NCI-H524 treated with DMSO at 0.1 percent for 48 hours (cell line): ENCODE results near the gene SUGCT.
"Not testable (repeated sequence)": the region's sequence is repeated elsewhere in the genome, so short reads cannot be mapped to it uniquely, and the experiment has no call there.

Experiments
- DNase-seq: peaks from one replicate; lab custom pipeline; 2025; lab: John Stamatoyannopoulos, UW

SUGCT gene

GRCh38 chr7:40267583-40267982 lies 132.8 kb downstream of the SUGCT start:
- no peak for DNase-seq

- DNase-seq = not testable (repeated sequence)
Observed at GRCh38 chr7:40268810-40269209, 134.0 kb downstream of the SUGCT start.

- DNase-seq = no peak
Observed at GRCh38 chr7:40276061-40276460, 141.3 kb downstream of the SUGCT start.

- DNase-seq = no peak
Observed at GRCh38 chr7:40279991-40280390, 145.2 kb downstream of the SUGCT start.

GRCh38 chr7:40282858-40283257 lies 148.1 kb downstream of the SUGCT start:
- no peak for DNase-seq

GRCh38 chr7:40283391-40283790 lies 148.6 kb downstream of the SUGCT start:
- DNase-seq = no peak

- DNase-seq = no peak
Observed at GRCh38 chr7:40288827-40289226, 154.0 kb downstream of the SUGCT start.

GRCh38 chr7:40297741-40298311 lies 163.0 kb downstream of the SUGCT start:
- DNase-seq = no peak

GRCh38 chr7:40298421-40298820 lies 163.6 kb downstream of the SUGCT start:
- DNase-seq = no peak

GRCh38 chr7:40299097-40299496 lies 164.3 kb downstream of the SUGCT start:
- DNase-seq = no peak

GRCh38 chr7:40300146-40300670 lies 165.4 kb downstream of the SUGCT start:
- DNase-seq = no peak

GRCh38 chr7:40301486-40302068 lies 166.8 kb downstream of the SUGCT start:
- no peak for DNase-seq

- no peak for DNase-seq
Observed at GRCh38 chr7:40303996-40304395, 169.2 kb downstream of the SUGCT start.

GRCh38 chr7:40305229-40305628 lies 170.4 kb downstream of the SUGCT start:
- DNase-seq = no peak

GRCh38 chr7:40306025-40306424 lies 171.2 kb downstream of the SUGCT start:
- no peak for DNase-seq

- DNase-seq = no peak
Observed at GRCh38 chr7:40306596-40306995, 171.8 kb downstream of the SUGCT start.

GRCh38 chr7:40310258-40310657 lies 175.5 kb downstream of the SUGCT start:
- no peak for DNase-seq

GRCh38 chr7:40311307-40311706 lies 176.5 kb downstream of the SUGCT start:
- DNase-seq = no peak

- DNase-seq = no peak
Observed at GRCh38 chr7:40315277-40315676, 180.5 kb downstream of the SUGCT start.

GRCh38 chr7:40316176-40316575 lies 181.4 kb downstream of the SUGCT start:
- DNase-seq = no peak

- DNase-seq = no peak
Observed at GRCh38 chr7:40324914-40325313, 190.1 kb downstream of the SUGCT start.

- DNase-seq = no peak
Observed at GRCh38 chr7:40327113-40327512, 192.3 kb downstream of the SUGCT start.

GRCh38 chr7:40327873-40328272 lies 193.1 kb downstream of the SUGCT start:
- DNase-seq = no peak

GRCh38 chr7:40329601-40330153 lies 194.9 kb downstream of the SUGCT start:
- no peak for DNase-seq
